Embryonic facial prominence (tissue), 1 donor: ENCODE measurements around the gene DUOX2.
"Not testable (repeated sequence)": the region's sequence is repeated elsewhere in the genome, so short reads cannot be mapped to it uniquely, and the experiment has no call there.

Experiments used
- DNase-seq: peaks from one replicate; pipeline ENCODE4 v3.0.0-alpha.2; 2016; ENCODE audit errors: extremely low spot score

Gene DUOX2

DNA sequence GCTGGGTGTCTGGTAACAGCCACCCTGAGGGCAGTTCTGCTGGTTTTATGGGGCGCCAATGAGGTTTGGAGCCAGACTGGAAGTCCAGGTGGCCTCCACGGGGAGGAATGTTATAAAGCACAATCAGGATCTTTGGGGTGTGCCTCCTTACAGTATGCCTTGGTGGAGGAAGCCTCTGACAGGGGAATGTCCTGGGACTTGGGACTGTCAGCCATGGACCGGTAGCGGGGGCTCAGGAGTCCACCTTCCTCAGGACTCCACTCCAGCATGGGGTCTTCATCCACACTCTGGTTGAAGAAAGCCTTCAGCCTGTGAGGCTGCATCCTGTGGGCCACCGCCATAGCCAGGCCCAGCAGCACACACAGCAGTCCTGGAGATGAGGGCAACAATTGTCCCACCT is 5.0 kb upstream of the DUOX2 start:
- no peak for DNase-seq

DNA sequence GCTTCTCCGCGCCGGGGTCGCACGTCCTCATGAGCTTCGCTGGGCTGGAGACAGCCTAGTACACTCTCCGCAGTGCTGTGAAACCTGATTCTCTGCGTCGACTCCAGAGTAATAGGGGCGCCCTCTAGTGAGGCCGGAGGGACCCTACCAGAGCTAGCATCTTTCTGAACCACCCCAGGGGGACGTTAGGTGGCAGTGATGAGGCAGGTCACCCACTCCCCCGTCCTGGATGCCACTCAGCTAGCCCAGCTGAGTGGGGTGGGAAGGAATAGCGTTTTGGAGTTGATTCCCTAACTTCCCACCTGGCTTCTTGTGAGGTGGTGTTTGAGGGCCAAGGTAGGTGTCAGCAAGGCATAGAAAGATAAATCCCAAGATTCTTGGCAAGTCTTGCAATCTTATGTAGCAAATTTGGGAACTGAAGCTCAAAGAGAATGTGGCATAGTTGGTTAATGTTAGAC is 4.2 kb upstream of the DUOX2 start:
- DNase-seq, result peak; percentile 88

DNA sequence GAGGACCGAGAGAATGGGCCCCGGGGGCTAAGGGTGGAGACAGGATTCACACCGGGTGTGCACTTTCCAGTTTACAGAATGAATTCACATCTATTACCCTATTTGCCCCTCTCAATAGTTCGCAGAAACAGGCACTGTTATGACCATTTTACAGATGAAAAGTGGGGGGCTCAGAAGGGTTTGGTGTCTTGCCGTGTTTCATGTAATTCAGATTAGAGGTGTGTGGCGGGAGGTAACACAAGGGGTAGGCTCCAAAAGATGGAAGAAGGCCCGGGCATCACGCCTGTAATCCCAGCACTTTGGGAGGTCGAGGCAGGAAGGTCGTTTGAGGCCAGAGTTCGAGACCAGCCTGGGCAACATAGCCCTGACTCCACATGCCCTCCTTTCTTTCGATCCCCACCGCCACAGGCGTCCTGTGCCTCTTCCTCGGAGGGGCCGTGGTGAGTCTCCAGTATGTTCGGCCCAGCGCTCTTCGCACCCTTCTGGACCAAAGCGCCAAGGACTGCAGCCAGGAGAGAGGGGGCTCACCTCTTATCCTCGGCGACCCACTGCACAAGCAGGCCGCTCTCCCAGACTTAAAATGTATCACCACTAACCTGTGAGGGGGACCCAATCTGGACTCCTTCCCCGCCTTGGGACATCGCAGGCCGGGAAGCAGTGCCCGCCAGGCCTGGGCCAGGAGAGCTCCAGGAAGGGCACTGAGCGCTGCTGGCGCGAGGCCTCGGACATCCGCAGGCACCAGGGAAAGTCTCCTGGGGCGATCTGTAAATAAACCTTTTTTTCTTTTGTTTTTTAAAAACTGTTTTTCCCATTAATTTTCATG is 3.5 kb upstream of the DUOX2 start:
- no peak for DNase-seq

DNA sequence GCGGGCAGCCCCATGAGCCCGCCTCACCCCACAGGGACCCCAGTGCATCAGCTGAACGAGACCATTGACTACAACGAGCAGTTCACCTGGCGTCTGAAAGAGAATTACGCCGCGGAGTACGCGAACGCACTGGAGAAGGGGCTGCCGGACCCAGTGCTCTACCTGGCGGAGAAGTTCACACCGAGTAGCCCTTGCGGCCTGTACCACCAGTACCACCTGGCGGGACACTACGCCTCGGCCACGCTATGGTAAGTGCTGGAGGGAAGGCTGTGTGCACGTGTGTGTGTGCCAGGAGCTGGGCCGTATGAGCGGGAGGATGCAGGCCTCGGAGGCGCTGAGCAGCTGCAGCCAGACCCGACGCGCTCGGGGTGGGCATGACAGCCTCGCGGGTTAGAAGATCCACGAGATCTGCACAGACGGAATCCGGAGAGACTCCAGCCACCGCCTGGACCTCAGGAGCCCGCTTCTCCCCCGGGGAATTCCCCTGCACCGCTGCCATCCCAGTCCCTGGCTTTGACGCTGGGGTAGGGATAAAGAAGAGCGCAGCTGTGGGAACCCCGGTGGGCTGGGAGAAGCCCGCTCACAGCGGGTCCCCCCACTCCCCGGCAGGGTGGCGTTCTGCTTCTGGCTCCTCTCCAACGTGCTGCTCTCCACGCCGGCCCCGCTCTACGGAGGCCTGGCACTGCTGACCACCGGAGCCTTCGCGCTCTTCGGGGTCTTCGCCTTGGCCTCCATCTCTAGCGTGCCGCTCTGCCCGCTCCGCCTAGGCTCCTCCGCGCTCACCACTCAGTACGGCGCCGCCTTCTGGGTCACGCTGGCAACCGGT is 2.7 kb upstream of the DUOX2 start:
- no peak for DNase-seq

DNA sequence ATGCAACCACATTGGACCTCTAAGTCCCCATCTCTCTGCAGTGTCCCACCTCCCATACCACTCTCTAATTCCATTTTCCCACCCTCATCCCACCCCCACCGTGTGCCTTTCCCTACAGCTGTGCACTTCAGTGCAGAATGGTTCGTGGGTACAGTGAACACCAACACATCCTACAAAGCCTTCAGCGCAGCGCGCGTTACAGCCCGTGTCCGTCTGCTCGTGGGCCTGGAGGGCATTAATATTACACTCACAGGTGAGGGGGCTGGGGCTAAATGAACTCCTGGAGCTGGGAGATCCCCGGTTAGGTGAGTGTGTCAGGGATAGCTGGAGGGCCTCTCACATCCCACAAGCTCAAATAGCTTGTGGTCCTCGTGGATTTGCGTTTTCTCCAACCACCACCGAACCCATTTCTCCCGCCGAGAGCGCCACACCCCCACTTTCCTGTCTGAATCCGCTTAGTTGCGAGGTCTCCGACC is 2.1 kb upstream of the DUOX2 start:
- DNase-seq, result no peak

DNA sequence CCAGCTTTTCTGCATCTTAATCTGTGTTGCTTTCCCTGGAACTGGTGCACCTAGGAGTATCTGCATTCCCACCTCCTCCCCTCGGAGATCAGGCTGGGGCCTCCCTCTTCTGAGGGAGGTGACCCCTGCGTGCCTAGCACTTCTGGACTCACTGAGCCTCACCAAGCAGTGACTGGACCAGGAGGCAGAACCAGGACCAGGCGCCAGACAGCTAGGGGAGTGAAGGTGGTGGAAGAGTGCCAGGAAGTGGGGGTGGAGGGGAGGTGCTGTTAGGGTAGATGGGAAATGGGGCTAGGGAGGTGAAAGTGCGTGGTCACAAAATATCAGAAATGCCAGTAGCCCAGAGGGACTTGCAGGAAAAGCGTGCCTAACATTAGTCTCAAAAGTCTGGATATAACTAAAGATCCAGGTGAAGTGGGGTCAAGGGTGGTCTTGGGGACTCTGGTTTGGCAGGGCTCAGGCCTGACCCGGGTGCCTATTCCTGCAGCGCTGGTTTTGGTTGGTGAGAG is 1.4 kb upstream of the DUOX2 start:
- DNase-seq, result no peak

DNA sequence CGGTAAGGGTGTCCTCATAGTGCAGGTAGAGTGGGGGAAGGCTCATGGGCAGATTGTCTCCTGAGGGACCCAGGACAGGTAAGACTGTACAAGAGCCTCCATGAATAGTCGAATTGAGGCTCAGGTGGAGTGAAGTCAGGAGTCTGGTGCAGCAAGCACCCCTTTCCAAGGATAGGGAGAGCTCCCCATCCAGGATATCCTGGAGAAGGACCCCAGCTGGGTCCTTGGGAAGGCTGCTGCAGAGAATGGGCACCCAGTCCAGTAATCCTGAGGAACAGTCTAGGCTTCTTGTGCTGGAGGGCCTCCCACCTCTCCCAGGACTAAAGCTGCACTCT is 746 bp upstream of the DUOX2 start:
- DNase-seq, result no peak

DNA sequence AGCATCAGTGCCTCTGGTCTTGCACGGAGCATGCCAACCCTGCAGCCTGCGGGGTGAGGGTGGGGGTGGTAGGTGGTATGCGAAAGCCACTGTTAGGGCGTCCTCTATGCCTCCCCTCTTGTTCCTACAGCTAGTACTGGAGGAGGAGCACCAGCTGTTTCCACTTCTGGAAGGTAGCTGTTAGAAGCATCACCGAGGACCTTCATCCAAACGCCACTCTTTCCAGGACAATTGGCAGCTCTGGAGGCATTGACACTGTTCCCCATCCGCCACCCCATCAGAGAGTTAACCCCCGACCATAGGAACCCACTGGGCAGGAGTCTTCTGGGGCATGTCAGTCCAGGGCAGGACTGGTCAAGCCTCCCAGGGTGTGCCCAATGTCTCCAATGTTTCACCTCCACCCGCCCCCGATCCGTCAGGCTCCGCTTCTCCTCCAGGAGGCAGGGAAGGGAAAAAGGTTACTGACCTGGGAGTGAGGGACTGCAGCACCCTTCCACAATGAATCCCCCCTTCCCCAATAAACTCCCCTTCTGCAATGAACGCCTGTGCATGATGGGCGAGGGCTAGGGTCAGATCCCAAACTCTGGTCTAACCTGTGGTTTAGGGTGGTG is 487 bp downstream of the DUOX2 start:
- no peak for DNase-seq

DNA sequence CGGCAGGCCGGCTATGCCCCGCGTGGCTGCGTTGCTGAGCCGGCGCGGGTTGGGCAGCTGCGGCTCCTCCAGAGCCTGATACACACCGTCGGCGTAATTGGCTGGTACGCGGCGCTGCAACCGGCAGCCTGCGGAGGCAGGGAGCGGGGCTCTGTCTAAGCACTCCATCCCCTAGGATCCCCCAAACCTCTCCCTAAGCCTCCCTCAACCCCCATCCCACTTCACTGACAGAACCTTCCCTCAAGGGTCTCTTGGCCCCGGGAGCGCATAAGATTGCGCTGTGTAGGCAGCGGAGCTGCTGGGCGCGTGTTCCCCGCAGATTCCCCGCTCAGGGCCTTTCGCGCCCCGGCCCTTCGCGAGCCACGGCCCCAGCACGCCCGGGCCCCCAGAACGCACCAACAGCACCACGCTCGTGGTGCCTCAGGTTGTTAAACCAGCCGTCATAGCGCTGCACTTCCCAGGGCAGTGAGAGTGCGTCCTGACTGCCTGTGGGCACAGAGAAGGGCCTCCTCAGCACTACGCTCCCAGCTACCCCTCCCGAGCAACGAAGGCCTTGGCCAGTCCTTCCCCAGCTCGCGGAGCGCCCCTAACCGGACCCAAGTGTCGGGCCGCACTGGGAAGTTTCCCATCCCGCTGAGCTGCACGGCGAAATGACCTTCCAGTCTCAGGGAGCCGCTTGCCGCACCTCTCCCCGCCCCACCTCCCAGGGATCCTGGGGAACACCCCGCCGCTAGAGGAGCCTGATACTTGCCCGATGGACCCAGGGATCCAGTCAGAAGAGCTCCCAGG is 1.2 kb downstream of the DUOX2 start:
- no peak for DNase-seq

DNA sequence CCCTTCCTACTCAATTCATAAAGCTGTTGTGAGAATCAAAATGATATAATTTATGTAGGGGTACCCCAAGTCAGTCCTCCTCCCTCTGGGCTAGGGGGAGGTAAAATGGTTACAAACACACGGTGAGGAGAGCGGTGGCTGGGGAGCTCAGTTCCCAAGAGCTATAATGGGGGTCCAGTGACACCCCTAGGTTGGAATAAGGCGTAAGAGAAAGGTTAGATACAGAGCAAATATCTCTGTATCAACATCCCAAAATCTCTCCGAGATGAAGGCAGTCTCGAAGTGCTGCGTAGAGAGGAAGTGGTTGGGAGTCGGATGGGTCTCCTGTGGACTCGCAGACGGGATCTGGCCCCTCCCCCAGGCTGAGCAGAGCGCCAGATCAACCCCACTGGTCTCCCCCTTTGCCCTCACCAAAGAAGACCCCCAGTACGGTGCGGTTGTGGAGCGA is 1.8 kb downstream of the DUOX2 start:
- DNase-seq, result no peak

DNA sequence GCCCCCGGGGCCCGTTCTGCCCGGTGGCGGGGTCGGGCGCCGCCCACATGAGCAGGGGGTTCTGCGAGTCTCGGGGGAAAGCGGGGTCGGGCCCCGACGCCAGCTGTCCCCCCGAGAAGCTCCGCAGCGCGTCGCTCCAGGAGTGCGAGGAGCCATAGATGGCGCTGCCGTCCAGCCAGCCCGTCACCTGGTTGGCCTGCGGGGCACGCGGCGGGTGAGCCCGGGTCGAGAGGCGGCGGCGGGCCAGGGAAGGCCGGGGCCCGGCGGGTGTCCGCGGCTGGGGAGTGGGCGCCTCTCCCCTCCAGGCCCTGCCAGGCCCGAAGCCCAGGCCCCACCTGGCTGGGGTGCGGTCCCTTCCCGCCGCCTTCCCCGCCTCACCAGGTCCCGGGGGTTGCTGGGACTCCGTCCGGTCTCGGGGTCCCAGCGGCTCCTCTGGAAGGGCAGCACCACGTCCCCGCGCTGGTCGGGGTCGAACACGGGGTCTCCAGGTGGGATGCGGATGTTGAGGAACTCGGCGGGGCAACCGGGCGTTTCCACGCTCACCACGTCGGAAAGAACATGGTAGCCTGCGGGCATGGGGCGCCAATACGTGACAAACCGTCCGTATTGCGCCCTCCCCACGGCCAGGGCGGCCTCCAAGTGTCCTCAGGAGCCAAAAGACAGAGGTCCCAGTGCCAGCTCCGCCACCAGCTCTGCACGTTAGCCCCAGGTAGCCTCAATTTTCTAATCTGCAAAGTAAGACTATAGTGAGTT is 2.4 kb downstream of the DUOX2 start:
- DNase-seq, result no peak

DNA sequence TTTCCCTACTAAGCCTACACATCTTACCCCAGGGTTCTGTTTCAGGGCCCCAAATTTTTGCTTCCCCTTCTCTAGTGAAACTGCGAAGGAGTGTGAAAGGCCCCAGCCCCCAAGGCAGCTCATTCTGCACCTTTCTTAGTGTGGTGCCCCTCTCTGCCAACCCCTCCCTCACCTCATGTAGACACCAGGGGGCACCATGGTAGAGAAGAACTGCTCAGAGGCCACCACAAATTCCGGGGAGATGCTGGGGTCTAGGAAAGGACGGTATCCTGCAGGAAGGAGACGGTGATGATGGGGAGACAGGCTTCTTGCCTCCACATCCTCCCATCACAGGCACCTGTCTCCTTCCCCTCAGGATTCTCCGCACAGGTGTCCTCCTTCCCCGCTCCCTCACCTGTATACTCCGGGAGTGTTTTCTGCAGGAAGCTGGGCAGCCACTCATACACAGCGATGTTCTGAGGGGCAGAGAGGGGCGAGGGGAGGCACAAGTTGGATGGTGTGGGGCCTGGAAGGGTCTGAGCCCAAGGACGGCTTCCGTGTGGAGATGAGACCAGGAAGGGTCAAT is 3.6 kb downstream of the DUOX2 start:
- no peak for DNase-seq

DNA sequence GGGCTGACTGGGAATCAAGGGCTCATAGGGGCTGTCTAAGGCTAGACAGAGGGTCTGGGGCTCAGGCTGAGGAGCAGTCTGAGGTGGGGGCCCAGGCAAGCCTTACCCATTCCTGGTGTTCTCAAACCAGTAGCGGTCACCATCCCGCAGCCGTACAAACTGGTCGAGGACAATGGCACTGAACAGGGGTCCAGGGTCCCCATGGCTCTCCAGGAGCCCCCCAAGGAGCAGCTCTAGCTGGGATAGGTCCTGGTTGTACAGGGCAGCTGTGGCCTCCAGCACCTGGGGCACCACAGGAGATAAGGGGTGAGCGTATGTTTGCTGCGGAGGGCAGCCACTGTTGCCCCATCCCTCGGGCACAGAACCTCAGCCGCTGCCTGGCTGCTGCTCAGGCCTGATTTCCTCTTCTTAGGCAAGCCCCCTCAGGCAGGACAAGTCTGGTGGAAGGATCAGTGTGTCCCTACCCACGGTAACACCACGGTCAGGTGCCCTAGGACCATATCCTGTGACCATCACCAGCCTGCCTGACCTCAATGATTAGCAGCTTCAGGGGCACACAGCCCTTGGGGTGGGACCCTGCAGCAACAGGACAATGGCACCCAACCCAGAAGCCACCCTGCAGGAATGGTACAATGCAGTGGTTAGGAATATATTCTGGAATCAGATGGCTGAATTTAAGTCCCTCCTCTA is 5.9 kb downstream of the DUOX2 start:
- DNase-seq, result no peak

DNA sequence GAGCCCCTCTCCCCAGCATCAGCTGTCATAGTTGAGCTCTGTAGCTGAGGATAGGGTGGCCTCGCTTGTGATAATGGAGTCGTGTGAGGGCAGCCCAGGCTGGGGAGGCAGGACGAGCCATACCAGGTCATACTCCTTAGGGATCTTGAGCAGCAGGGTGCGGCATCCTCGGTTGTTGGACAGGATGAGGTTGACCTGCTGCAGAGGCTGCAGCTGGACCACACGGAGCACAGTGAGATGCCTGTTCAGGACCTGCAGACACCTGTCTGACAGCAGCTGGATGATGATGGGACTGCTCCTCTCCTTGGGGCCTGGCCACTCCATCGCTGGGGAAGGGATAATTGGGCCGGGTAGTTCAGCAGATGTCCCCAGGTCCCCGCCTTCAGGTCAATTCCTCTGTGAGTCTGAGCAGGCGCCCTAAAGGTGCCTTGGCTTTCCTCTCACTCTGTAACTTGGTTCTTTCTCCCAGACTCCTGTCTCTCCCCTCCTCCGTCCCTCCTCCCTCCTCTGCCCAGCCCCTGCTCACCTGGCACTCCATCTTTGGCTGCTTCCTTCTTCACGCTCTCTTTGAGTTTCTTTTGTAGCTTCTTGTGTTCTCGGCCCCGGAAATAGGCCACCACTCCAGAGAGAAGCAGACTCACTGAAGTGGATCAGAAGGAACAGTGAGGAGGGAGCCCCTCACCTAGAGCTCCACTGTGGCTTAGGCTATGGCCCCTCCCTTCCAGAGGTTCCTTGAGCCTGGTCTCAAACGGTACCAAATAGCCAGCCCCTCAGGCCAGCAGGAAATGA is 7.8 kb downstream of the DUOX2 start:
- no peak for DNase-seq

DNA sequence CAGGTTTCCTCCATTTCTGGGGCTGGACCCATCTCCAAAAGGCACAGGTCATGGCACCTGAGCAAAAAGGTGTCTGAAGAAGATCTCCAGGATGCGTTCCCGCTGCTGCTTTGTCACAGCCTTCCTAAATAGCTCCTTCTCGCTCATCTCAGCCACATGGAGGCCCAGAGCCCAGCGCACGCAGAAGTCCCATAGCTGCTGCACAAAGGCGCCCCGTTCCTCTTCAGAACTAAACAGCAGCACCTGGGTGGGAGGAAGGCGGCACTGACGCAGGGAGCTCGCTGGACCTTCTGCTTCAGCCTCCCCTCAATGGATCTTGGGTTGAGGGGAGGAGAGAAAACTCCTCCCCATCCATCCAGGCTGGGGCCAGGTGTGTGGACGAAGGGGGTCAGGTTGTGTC is 8.4 kb downstream of the DUOX2 start:
- no peak for DNase-seq

DNA sequence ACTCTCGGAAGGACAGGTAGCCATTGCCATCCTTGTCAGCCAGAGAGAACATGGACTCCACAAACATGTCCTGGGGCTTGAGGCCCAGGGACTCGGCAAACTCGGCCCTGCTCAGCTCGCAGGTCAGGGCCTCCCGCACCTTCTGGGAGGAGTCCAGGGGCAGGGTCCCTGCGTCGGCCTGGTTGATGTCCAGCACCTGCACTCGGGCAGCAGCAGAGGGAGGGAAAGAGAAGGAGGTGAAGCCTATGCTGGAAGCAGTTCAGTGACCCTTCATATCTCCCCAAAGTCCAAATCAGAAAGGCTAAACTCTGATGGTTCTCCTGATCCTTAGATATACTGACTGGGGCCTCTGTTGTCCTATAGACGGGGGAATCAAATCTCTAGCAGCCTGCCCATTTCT is 9.8 kb downstream of the DUOX2 start:
- DNase-seq, result not testable (repeated sequence)

DNA sequence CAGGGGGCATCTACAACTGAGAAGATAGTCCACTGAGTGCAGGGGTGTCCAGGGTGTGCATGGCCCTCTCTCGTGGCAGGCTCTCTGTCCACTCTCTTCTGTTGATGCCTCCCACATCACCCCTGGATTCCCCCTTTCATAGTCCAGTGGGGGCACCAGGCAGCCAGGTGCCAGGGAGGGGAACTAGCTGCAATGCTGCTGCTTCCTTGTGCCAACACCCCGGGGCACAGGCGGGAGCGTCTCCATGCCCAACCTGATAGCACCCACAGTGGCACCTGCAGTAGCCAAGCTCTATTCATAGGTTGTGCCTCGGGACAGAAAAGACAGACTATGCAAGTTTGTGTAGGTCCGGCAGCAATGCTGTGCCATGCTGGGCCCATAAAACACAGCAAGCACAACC is 11.7 kb downstream of the DUOX2 start:
- DNase-seq, result no peak

DNA sequence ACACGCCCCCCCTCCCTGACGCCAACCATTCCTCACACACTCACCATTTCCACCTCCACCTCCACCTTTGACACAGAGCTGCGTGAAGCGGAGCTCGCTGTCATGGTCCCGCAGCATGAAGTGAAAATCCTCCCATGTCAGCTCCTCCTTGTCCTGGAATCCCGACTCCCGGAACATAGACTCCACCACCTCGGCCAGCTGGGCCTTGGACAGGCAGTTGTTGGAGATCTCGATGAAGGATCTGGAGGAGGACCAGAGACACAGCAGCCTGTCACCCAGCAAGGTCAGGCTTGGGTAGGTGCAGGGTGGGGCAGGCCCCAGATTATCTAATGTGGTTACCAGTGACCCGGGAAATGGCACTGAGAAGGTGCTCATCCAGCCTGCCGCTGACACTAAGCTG is 12.2 kb downstream of the DUOX2 start:
- DNase-seq, result no peak
